Kidney (tissue), 14 donors: ENCODE data around the gene ZMYND10. TPM values are rescaled to one million over a fixed set of nuclear protein-coding genes. Genes with fewer than 3 reads are reported as not detected.

Source experiments
- DNase-seq, 5 donors: peaks; one replicate each; pipeline ENCODE4 v3.0.0-alpha.2; 2013 to 2020
- FAIRE-seq: peaks from 2 replicates; lab custom pipeline; 2012; peaks lifted over from hg19 to GRCh38; lab: Jason Lieb, UNC
- H3K27ac ChIP-seq, 2 donors: one replicate each; pipeline ENCODE4 v1.7.0; 2013; ENCODE audit warnings: low read depth in 2 of 2, low read length in 2 of 2, inconsistent platforms in 1 of 2
- H3K27me3 ChIP-seq: one replicate; pipeline ENCODE4 v1.7.1; 2013; ENCODE audit warnings: low read length, inconsistent platforms; ENCODE audit not compliant: control insufficient read depth, insufficient read depth
- H3K36me3 ChIP-seq, 3 donors: one replicate each; pipeline versions ENCODE4 v1.7.0 to v1.7.1; 2013; ENCODE audit warnings: low read length in 3 of 3, control low read depth in 1 of 3, inconsistent platforms in 1 of 3; ENCODE audit not compliant: insufficient read depth in 3 of 3, control insufficient read depth in 2 of 3
- H3K4me1 ChIP-seq, 3 donors: one replicate each; pipeline versions ENCODE4 v1.7.0 to v1.7.1; 2013; ENCODE audit warnings: low read length in 3 of 3, inconsistent platforms in 1 of 3, low read depth in 1 of 3; ENCODE audit not compliant: control insufficient read depth in 2 of 3, insufficient read depth in 2 of 3
- H3K4me3 ChIP-seq, 3 donors: one replicate each; pipeline versions ENCODE4 v1.7.0 to v1.8.1; 2013; ENCODE audit warnings: low read length in 3 of 3, control low read depth in 1 of 3, inconsistent platforms in 1 of 3
- H3K9ac ChIP-seq, 3 donors: one replicate each; pipeline versions ENCODE4 v1.7.0 to v1.7.1; 2013; ENCODE audit warnings: low read length in 3 of 3, control low read depth in 1 of 3, inconsistent platforms in 1 of 3
- H3K9me3 ChIP-seq, 3 donors: one replicate each; pipeline versions ENCODE4 v1.7.0 to v1.7.1; 2013; ENCODE audit warnings: low read length in 3 of 3, control low read depth in 1 of 3, inconsistent platforms in 1 of 3; ENCODE audit not compliant: control insufficient read depth in 2 of 3, insufficient read depth in 1 of 3
- CTCF ChIP-seq: IDR thresholded peaks from 3 replicates; pipeline ENCODE4 v1.5.1; 2012; ENCODE audit warnings: mild to moderate bottlenecking, moderate library complexity, borderline replicate concordance; ENCODE audit not compliant: insufficient read depth; ENCODE audit errors: extremely low read depth
- intact Hi-C: fragments of 100-400 bp; cut with DNase I; formaldehyde crosslinking; loops from one replicate; pipeline ENCODE4 v1.11.1; 2022
- polyA plus RNA-seq: library from polyadenylated mRNA; stranded (reverse); fragments of 350-450 nt; fragmentation: Illumina TruSeq; extraction: RNeasy Lipid Tissue Mini Kit (QIAGEN cat#74804); gene quantifications from one replicate; pipeline ENCODE4 v1.2.3, GENCODE V29; 2014; ENCODE audit warnings: low read depth, low replicate concordance; ENCODE audit not compliant: insufficient read depth
- total RNA-seq: library from RNA; stranded (reverse); fragmentation: NEBNext Ultra II Directional; extraction: Animal tissue kit (Norgen Biotek cat#: 25700); gene quantifications from one replicate; pipeline ENCODE4 v1.2.1, GENCODE V29; 2021
- donor health status: control.
- donor health status: control.
- donor health status: control.
- donor health status: control.
- donor health status: control.
- donor health status: DM: yes; HTN: yes; CAD: no.
- donor health status: Normal renal cell carcinoma (clear cell type).

ZMYND10 gene
- total and polyA plus RNA-seq, 2 donors from 2014 or later, result 10.0 to 14.2 TPM

GRCh38 chr3:50297896-50298725, 47.4 kb downstream of the ZMYND10 start:
- Histone ChIP-seq H3K27me3 (no peaks in the 10 kb centered on the region), H3K4me1 (peaks cover 4 to 38% (median 20%) of the 10 kb centered on the region in 3 donors), H3K9me3 (no peaks in the 10 kb centered on the region), H3K27ac (peak overlapping the region; percentile 94), H3K4me3 (peak overlapping the region in 2 of 3 donors; percentile 74 to 92), H3K36me3 (peaks cover 0 to 6% (median 3%) of the 10 kb centered on the region in 3 donors), H3K9ac (peak overlapping the region in 2 of 3 donors; percentile 76 to 94)
- intact Hi-C loops, result no loop called here
- TF ChIP-seq CTCF, result no peak
- peak in 1 of 5 donors; percentile 62 for DNase-seq
- no peak for FAIRE-seq

- Histone ChIP-seq H3K36me3 (peaks cover 0 to 6% (median 3%) of the 10 kb centered on the region in 3 donors), H3K27ac (no peak overlapping the region), H3K4me1 (peaks cover 7 to 36% (median 27%) of the 10 kb centered on the region in 3 donors), H3K27me3 (no peaks in the 10 kb centered on the region), H3K4me3 (no peak overlapping the region), H3K9ac (no peak overlapping the region), H3K9me3 (no peaks in the 10 kb centered on the region)
- TF ChIP-seq CTCF, result no peak
- DNase-seq (peak in 1 of 5 donors; percentile 59), FAIRE-seq (no peak)
- intact Hi-C loops, result no loop called here
Measured at GRCh38 chr3:50297384-50297775, 48.2 kb downstream of the ZMYND10 start.

GRCh38 chr3:50296721-50297383, 48.7 kb downstream of the ZMYND10 start:
- no peak for FAIRE-seq
- H3K4me1 ChIP-seq, result peaks cover 7 to 31% (median 27%) of the 10 kb centered on the region in 3 donors

More at GRCh38 chr3:50296721-50297383, 48.7 kb downstream of the ZMYND10 start:
- Histone ChIP-seq H3K36me3 (peaks cover 0 to 6% (median 3%) of the 10 kb centered on the region in 3 donors), H3K27me3 (no peaks in the 10 kb centered on the region), H3K9me3 (no peaks in the 10 kb centered on the region), H3K27ac (no peak overlapping the region), H3K4me3 (no peak overlapping the region), H3K9ac (no peak overlapping the region)
- no peak for TF ChIP-seq CTCF
- intact Hi-C loops, result no loop called here
- DNase-seq, result peak in 1 of 5 donors; percentile 64
